AG08395 (cell line): ENCODE results near the gene TUBGCP6.

ENCODE experiments used
- DNase-seq: peaks from one replicate; pipeline ENCODE4 v3.0.0; 2012; ENCODE audit warnings: mixed read lengths, low spot score

TUBGCP6 gene

GRCh38 chr22:50182176-50183081 is 62.4 kb downstream of the TUBGCP6 start:
- DNase-seq: no peak

DNA sequence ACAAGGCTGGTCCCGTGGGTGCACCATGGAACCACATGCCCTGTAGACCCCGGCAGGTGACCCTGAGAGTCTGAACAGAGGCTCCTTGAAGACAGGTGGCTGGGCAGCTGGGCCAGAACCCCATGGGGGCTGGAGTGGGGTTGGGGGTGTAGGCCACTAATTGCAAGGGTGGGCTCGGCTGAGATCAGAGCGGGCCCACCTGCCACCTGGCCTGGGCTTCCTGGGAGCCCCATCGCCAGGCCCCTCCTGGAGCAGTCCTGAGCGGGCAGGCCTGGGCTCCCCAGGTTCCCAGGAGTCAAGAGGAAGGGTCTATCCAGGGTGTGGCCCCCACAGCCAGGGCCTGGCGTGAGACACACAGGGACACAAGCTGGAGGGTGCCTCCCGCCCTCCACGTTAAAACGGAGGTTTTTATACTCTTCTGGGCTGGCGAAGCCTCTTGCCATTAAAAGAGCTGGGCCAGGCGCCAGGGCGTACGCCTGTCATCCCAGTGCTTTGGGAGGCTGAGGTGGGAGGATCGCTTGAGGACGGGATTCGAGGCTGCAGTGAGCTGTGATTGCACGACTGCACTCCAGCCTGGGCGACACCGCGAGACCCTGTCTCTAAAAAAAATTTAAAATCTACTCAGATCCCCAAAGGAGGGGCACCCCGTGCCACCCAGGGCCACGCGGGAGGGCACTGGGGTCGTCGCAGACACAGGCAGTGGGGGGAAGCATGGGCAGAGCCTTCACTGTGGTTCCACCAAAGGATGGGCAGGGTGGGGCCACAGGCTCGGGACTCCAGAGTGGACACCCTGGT is 63.9 kb downstream of the TUBGCP6 start:
- DNase-seq: no peak

GRCh38 chr22:50179937-50180726 is 64.7 kb downstream of the TUBGCP6 start:
- no peak for DNase-seq

DNA sequence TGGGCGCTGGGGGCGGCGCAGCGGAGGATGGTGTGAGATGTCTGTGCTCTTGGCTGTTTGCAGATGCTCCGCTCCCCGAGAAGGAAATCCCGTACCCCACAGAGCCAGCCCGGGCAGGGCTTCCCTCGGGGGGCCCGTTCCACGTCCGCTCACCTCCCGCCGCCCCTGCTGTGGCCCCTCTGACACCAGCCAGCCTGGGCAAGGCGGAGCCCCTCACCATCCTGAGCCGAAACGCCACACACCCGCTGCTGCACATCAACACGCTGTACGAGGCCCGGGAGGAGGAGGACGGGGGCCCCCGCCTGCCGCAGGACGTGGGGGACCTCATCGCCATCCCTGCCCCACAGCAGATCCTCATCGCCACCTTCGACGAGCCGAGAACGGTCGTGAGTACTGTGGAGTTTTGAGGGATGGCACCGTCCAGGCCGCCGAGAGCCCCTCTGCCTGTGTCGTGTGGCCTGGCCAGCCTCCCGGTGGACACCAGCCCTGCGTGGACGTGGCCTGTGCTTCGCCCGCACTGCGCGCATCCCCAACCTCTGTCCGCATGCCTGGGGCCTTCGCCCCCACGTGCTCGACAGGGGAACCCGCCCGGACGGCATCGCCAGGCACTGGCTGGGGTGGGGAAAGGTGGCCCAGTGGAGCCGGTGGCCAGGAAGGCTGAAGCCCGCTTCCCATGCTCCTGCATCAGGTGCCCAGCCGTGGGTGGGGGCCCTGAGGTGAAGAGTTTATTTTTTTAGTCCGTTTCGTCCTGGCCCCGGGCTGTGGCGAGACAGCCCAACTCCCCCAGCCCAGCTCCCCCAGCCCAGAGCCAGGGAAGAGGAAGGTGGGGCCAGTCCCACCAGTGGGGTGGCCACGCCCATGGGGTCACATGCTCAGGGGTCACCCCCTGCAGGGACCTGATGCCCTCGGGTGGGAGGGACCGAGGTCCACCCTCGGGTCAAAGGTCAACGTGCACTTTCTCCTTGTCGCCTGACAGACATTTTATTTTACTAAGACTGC is 65.7 kb downstream of the TUBGCP6 start:
- DNase-seq: no peak

GRCh38 chr22:50178471-50178864 is 66.4 kb downstream of the TUBGCP6 start:
- DNase-seq: no peak

DNA sequence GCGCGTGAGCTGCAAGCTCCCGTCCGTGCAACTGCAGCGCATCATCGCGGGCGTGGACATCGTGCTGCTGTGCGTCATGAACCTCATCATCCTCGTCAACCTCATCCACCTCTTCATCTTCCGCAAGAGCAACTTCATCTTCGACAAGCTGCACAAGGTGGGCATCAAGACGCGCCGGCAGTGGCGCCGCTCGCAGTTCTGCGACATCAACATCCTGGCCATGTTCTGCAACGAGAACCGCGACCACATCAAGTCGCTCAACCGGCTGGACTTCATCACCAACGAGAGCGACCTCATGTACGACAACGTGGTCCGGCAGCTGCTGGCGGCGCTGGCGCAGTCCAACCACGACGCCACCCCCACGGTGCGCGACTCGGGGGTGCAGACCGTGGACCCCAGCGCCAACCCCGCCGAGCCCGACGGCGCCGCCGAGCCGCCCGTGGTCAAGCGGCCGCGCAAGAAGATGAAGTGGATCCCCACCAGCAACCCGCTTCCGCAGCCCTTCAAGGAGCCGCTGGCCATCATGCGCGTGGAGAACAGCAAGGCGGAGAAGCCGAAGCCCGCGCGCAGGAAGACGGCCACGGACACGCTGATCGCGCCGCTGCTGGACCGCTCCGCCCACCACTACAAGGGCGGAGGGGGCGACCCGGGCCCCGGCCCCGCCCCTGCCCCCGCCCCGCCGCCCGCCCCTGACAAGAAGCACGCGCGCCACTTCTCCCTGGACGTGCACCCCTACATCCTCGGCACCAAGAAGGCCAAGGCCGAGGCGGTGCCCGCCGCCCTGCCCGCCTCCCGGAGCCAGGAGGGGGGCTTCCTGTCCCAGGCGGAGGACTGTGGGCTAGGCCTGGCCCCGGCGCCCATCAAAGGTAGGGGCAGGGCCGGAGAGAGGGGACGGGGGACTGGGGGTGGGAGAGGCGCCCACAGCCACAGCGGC is 67.0 kb downstream of the TUBGCP6 start:
- DNase-seq: no peak

- DNase-seq: no peak
Measured at GRCh38 chr22:50176850-50177536, 67.8 kb downstream of the TUBGCP6 start.

DNA sequence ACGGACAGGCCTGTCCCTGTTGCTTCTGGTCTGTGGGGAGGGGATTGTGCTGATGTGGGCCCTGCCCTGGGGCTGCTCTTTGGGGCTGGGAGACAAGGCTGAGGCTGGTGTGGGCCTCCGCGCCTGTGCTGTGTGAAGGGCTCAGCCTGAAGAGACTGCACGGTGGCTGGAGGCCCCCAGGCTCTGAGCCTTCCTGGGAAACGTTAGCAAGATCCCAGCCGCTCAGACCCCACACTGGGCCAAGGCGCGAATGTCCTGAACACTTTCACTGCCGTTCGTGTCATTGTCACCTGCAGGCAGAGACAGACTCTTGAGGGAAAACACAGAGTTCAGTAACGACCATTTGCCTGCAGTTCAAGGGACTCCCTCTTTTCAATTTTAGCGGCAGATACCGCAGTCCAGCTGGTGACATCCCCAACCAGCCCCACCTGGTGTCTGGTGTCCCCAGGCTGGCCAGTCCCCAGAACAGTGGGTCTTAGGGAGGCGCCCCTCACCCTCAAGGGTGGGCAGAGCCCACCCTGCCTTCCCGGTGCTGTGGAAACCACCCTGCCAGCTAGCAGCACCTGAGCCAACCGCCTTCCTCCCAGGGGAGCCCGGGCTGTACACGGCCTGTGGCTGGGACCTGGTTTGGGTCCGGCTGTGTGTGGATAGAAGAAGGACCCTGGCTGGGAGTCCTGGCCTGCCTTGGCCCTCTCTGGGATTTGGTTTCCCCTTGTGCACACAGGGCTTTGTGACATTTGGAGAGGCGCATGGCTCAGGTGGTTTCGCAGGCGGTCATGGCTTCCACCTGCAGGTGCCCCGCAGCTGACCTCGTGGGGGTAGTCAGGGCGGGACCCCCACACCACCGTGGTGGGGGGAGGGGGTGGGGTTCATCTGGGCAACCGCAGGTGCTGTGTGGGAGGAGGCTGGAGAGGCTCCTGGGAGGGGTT is 68.6 kb downstream of the TUBGCP6 start:
- no peak for DNase-seq

GRCh38 chr22:50175191-50175461 is 69.7 kb downstream of the TUBGCP6 start:
- DNase-seq: no peak

GRCh38 chr22:50174382-50175190 is 70.2 kb downstream of the TUBGCP6 start:
- no peak for DNase-seq

DNA sequence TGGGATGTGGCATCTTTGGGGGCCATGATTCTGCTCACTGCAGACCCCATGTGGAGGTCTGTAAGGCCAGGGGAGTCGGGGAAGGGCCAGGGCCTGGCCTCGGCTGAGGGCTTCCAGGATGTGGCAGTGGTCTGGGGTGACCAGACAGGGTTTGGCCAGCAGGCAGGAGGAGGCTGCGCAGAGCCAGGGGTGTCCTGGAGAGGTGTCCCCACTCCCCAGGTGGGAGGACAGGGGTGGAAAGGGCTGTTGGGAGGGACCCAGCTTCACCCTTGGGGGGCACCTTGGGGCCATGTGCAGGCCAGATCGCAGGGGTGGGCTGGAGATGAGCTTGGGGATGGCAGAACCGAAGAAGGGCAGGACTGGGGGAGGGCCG is 70.9 kb downstream of the TUBGCP6 start:
- no peak for DNase-seq

- no peak for DNase-seq
Measured at GRCh38 chr22:50173311-50173982, 71.4 kb downstream of the TUBGCP6 start.

- DNase-seq: no peak
Measured at GRCh38 chr22:50171965-50172421, 72.8 kb downstream of the TUBGCP6 start.

DNA sequence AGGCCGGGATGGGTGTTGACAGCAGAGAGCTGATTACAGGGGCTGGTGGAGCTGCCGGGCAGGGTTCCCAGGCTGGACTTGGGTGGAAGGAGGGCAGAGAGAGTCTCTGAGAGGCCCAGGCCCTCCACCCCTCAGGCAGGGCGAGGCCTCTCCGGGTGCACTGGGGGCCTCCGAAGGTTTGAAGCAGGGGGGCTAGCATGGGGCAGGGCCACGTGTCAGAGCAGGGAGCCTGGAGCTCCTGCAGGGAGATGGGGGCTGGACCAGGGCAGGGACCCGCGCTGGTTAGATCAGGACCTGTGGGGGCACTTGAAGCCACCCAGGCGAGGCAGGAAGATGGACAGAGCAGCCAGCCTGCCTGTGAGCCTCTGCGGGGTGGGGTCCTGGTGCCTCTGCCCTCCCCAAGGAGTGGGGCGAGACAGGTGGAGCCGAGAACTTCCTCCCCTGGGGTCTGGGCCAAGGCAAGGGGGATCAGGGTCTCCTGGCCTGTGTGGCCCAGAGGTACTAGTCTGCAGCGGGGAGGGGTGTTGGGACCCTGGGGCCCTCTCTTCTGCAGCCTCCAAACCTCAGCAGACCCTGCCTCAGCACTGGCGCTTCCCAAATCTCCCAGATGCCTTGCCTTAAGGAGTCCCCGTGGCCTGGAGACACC is 73.4 kb downstream of the TUBGCP6 start:
- no peak for DNase-seq

DNA sequence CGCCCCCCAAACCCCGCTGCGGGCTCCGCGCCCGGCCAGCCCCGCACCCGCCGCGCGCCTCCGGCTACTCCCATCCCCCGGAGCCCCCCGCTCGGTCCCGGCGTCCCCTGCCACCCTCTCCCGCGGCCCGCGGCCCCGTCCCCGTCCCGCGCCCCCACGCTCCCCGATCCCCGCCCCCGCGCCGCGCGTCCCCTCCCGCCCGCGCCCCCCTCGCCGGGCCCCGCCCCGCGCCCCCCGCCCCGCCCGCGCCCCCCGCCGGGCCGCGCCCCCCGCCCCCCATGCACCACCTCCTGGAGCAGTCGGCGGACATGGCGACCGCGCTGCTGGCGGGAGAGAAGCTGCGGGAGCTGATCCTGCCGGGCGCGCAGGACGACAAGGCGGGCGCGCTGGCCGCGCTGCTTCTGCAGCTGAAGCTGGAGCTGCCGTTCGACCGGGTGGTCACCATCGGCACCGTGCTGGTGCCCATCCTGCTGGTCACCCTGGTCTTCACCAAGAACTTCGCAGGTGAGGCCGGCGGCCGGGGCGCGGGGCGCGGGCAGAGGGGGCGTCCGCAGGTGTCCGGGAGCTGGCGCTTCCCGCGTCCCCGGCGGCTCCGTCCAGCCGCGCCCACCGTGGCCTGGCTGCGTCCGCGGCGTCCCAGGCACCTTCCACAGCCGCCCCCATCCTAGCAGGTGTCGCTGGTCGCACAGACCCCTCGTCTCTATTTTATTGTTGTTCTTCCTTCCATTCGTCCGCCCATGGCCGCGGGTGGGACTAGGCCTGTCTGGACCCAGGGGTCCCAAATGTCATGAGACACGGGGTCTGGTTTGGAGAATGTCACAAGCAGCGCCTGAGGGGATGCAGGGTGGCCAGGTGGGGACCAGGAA is 74.1 kb downstream of the TUBGCP6 start, which contains the start of gene PANX2:
Gene PANX2, plus strand, starts transcription at position 279 of the 866 bp plus-strand sequence. Its CDS starts 0 bp downstream, at position 279.
- no peak for DNase-seq
